Stimulated activated CD8-positive, alpha-beta memory T cell treated with anti-CD3 and anti-CD28 coated beads, Interleukin-4, amount 100 ng/mL, for 4 hours (primary cell): ENCODE measurements around the gene OR13J1.

ENCODE experiments used
- DNase-seq, 2 donors: peaks; one replicate each; pipeline ENCODE4 v3.0.0-alpha.2; 2020; ENCODE audit warnings: low read depth in 2 of 2, low spot score in 1 of 2

The OR13J1 gene

DNA sequence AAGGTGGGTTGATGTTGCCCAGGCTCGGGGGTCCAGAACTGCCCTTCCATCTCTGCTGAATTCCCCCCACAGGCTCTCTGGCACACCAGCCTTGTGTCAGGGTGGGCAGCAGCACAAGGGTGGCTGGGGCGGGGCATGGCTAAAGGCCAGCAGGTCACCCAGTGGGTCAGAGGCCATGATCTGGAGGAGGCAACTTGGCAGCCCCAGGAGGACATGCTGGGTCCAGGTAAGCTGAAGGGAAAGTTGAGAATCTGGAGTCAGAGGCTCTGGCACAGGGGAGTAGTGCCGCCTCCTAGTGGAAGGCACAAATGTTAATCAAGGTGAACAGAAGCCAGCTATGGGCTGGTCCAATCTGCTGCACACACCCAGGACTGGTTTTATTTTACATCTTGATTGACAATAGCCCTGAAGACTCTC is 35.0 kb downstream of the OR13J1 start:
- DNase-seq = no peak

- DNase-seq = no peak
These were observed 35.7 kb downstream of the OR13J1 start for GRCh38 chr9:35834260-35835215.

- no peak for DNase-seq
These were observed 37.4 kb downstream of the OR13J1 start for GRCh38 chr9:35832814-35833213.

DNA sequence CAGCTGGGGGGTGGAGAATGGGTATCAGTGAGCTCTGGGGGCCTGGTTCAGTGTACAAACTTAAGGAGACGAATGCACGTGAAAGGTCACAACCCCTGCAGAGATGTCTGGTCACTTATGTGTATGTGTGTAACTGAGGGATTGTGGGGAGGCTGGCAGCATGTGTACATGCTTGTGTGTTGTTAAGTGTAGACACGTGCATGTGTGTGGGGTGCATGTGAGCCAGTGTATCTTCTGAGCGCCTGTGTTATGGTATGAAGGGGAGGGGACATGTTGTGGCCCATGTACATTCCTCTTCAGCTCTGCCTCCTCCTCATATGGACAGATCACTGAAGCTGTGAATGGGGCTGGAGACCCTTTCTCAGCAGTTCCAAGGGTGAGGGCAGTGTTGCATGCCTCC is 39.2 kb downstream of the OR13J1 start:
- no peak for DNase-seq

DNA sequence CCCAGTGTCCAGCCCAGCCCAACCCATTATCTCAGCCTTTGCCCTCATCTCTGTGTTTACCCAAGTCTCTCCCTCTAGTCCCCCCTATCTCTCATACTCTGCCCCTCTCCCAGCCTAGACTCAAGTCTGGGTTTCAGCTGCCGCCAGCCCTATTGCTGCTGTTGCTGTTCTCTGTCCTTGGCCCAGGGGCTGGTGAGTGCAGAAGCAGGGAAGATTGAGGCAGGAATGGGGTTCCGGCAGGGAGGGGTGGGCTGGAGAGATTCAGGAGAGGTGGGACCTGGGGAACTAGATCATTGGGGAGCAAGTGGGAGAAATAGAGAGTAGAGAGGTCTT is 40.5 kb downstream of the OR13J1 start:
- no peak for DNase-seq

DNA sequence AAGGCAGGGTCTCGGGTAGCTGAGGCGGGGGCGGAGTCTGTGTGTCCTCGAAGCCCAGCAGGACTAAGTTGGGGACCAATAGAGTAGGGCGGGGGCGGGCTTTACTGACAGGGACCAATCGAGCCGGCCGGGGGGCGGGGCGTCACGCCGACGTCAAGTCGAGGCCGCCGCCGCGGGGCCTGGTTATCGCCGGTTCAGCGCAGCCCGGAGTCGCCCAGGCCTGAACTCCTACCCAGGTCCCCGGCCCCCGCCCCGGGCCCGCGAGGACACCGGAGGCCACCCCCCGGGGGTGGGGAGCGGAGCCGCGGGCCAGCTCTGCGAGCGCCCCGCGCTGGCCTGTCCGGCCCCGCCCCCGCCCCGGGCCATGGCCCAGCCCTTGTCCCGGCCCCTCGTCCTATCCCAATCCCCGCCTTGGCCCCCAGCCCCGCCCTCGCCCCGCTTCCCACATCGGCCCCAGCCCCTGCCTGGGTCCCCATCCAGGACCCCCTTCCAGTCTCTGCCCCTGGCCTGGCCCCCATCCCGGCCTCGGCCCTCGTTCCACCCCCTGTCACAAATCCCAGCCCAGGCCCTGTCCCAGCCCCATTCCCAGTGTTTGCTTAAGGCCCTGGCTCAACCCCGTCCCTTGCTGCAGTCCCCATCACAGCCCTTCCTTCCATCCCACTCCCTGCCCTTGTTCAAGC is 41.0 kb downstream of the OR13J1 start, which contains the start of gene TMEM8B:
Gene TMEM8B (plus strand): TSS at position 145 of the 680 bp plus-strand sequence. CDS start 220 bp downstream, at position 365.
- peak; percentile 85 to 91 for DNase-seq

- no peak for DNase-seq
These were observed 41.5 kb downstream of the OR13J1 start, which contains the start of gene FAM221B for GRCh38 chr9:35828716-35829083. Gene FAM221B, minus strand, starts transcription at chr9:35828732. Its CDS starts 2,571 bp downstream, at chr9:35826161.

GRCh38 chr9:35827486-35827885 is 42.7 kb downstream of the OR13J1 start:
- DNase-seq = no peak

DNA sequence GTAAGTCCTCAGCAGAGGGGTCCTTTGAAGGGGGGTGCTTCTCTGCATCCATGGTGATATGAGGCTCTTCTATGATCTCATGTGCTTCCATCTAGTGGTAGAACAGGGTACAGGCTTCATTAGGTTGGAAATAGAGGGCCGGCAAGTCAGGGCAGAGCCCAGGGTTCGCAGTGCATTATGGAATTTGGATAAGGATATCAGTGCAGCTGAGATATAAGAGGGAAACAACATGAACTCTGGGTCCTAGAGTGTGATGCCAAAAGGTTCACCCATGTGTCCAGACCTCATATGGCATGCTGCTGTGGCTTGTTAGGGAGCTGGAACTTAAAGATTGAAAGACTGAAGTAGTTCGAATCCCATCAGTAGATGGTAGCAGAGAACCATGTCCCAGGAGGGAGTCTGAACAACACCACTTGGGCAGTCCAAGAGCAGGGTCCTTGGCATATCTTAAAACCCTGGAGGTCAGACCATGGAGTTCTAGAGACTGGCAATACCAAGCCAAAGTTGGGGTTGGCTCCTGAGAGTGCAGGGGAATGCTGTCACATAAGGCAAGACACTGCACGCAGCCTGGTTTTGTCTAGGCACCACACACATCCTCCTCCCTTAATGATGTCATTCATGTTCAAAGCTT is 44.0 kb downstream of the OR13J1 start:
- DNase-seq = no peak

- no peak for DNase-seq
These were observed 47.3 kb downstream of the OR13J1 start for GRCh38 chr9:35822926-35823325.

GRCh38 chr9:35820076-35820475 is 50.1 kb downstream of the OR13J1 start:
- no peak for DNase-seq
